Fibroblast of gingiva (primary cell): ENCODE results near the gene OR1S2.
"Not testable (repeated sequence)": the region's sequence is repeated elsewhere in the genome, so short reads cannot be mapped to it uniquely, and the experiment has no call there.

Experiments
- DNase-seq: peaks from one replicate; pipeline ENCODE4 v3.0.0-alpha.2; 2011; ENCODE audit warnings: low read depth

OR1S2 gene

GRCh38 chr11:58204042-58204441 lies at the start of gene OR1S2:
Gene OR1S2, minus strand, starts transcription at chr11:58204142. Its CDS starts 0 bp downstream, at chr11:58204142.
- DNase-seq, result no peak

- DNase-seq, result no peak
Observed at GRCh38 chr11:58243954-58244353, 40.0 kb upstream of the OR1S2 start.

GRCh38 chr11:58227956-58228615 lies 24.1 kb upstream of the OR1S2 start:
- DNase-seq, result no peak

- DNase-seq, result no peak
Observed at GRCh38 chr11:58222721-58223120, 18.8 kb upstream of the OR1S2 start.

- no peak for DNase-seq
Observed at GRCh38 chr11:58216476-58216875, 12.5 kb upstream of the OR1S2 start.

GRCh38 chr11:58212420-58212819 lies 8.5 kb upstream of the OR1S2 start, which contains the start of gene OR1S1:
Gene OR1S1, plus strand, starts transcription at chr11:58212720.
- not testable (repeated sequence) for DNase-seq

- DNase-seq, result no peak
Observed at GRCh38 chr11:58199271-58199670, 4.7 kb downstream of the OR1S2 start.

- DNase-seq, result no peak
Observed at GRCh38 chr11:58195939-58196338, 8.0 kb downstream of the OR1S2 start.

- no peak for DNase-seq
Observed at GRCh38 chr11:58193391-58193790, 10.6 kb downstream of the OR1S2 start.

GRCh38 chr11:58192229-58192628 lies 11.7 kb downstream of the OR1S2 start:
- no peak for DNase-seq

GRCh38 chr11:58188770-58189169 lies 15.2 kb downstream of the OR1S2 start, which contains the start of gene OR9Q2:
Gene OR9Q2, plus strand, starts transcription at chr11:58189070. Its CDS starts 1,421 bp downstream, at chr11:58190491.
- DNase-seq, result no peak

- no peak for DNase-seq
Observed at GRCh38 chr11:58186938-58187337, 17.0 kb downstream of the OR1S2 start.

- DNase-seq, result no peak
Observed at GRCh38 chr11:58179648-58180047, 24.3 kb downstream of the OR1S2 start.

- no peak for DNase-seq
Observed at GRCh38 chr11:58178444-58178843, 25.5 kb downstream of the OR1S2 start.

- no peak for DNase-seq
Observed at GRCh38 chr11:58177409-58178054, 26.4 kb downstream of the OR1S2 start.

- no peak for DNase-seq
Observed at GRCh38 chr11:58165504-58166106, 38.3 kb downstream of the OR1S2 start.

- DNase-seq, result no peak
Observed at GRCh38 chr11:58164990-58165389, 39.0 kb downstream of the OR1S2 start.

- no peak for DNase-seq
Observed at GRCh38 chr11:58164389-58164788, 39.6 kb downstream of the OR1S2 start.
